Liver (tissue), 3 donors: ENCODE measurements around the gene PLCXD3.
A peak's percentile ranks its signal among the peaks of the same experiment; 100 is the strongest.

ENCODE experiments used
- CTCF ChIP-seq: fragments of 150-350 bp; IDR thresholded peaks from 2 replicates; pipeline ENCODE4 v1.5.1; 2017; ENCODE audit warnings: improper control_type of control experiment, low read depth, low read length; ENCODE audit not compliant: missing input control
- EGR1 ChIP-seq, 2 donors: IDR thresholded peaks; 2 replicates each; pipeline ENCODE4 v1.6.1; 2016 to 2018; ENCODE audit warnings: antibody characterized with exemption in 2 of 2, low read depth in 2 of 2
- FOXA1 ChIP-seq: IDR thresholded peaks from 2 replicates; pipeline ENCODE4 v1.6.1; 2016; ENCODE audit warnings: antibody characterized with exemption
- FOXA2 ChIP-seq: IDR thresholded peaks from 2 replicates; pipeline ENCODE4 v1.6.1; 2016; ENCODE audit warnings: antibody characterized with exemption
- GABPA ChIP-seq, 2 donors: IDR thresholded peaks in 1 of 2; conservative IDR thresholded peaks in 1 of 2; 2 replicates each; pipeline ENCODE4 v1.6.1; 2016; ENCODE audit warnings: antibody characterized with exemption in 2 of 2, mild to moderate bottlenecking in 1 of 2, moderate library complexity in 1 of 2
- MAX ChIP-seq: IDR thresholded peaks from 2 replicates; pipeline ENCODE4 v1.6.1; 2016; ENCODE audit warnings: antibody characterized with exemption
- RAD21 ChIP-seq, 2 donors: IDR thresholded peaks; 2 replicates each; pipeline ENCODE4 v1.6.1; 2016; ENCODE audit warnings: antibody characterized with exemption in 2 of 2, mild to moderate bottlenecking in 2 of 2
- REST ChIP-seq: IDR thresholded peaks from 2 replicates; pipeline ENCODE4 v1.6.1; 2016; ENCODE audit warnings: antibody characterized with exemption, mild to moderate bottlenecking
- SP1 ChIP-seq: IDR thresholded peaks from 2 replicates; pipeline ENCODE4 v1.6.1; 2018; ENCODE audit warnings: antibody characterized with exemption, mild to moderate bottlenecking
- TAF1 ChIP-seq: conservative IDR thresholded peaks from 2 replicates; pipeline ENCODE4 v1.6.1; 2016; ENCODE audit warnings: antibody characterized with exemption, mild to moderate bottlenecking
- donor health status: healthy.
- donor health status: healthy.

GRCh38 chr5:41433552-41434181 is 76.7 kb downstream of the PLCXD3 start:
- TF ChIP-seq CTCF (peak; percentile 30), FOXA2 (no peak), MAX (no peak), RAD21 (IDR thresholded peaks at IDR 0.05) (no peak), SP1 (no peak), FOXA1 (no peak), GABPA (IDR thresholded peaks at IDR 0.05 in 1 of 2, conservative IDR thresholded peaks at IDR 0.05 in 1 of 2) (no peak), TAF1 (no peak), REST (no peak), EGR1 (IDR thresholded peaks at IDR 0.05; ENCODE audit: low read depth in 2 of 2) (no peak)
